Endothelial cell of coronary artery (primary cell): ENCODE results near the gene PIK3IP1. TPM values are rescaled to one million over a fixed set of nuclear protein-coding genes. Genes with fewer than 3 reads are reported as not detected.

Experiments used
- total RNA-seq: library from RNA; depleted of rRNA; stranded (reverse); fragments of >200 nt; gene quantifications from 2 replicates; pipeline ENCODE4 v1.2.3, GENCODE V29; 2014

The PIK3IP1 gene, protein sequence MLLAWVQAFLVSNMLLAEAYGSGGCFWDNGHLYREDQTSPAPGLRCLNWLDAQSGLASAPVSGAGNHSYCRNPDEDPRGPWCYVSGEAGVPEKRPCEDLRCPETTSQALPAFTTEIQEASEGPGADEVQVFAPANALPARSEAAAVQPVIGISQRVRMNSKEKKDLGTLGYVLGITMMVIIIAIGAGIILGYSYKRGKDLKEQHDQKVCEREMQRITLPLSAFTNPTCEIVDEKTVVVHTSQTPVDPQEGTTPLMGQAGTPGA
- total RNA-seq: 13.5 and 18.0 TPM in 2 replicates

DNA sequence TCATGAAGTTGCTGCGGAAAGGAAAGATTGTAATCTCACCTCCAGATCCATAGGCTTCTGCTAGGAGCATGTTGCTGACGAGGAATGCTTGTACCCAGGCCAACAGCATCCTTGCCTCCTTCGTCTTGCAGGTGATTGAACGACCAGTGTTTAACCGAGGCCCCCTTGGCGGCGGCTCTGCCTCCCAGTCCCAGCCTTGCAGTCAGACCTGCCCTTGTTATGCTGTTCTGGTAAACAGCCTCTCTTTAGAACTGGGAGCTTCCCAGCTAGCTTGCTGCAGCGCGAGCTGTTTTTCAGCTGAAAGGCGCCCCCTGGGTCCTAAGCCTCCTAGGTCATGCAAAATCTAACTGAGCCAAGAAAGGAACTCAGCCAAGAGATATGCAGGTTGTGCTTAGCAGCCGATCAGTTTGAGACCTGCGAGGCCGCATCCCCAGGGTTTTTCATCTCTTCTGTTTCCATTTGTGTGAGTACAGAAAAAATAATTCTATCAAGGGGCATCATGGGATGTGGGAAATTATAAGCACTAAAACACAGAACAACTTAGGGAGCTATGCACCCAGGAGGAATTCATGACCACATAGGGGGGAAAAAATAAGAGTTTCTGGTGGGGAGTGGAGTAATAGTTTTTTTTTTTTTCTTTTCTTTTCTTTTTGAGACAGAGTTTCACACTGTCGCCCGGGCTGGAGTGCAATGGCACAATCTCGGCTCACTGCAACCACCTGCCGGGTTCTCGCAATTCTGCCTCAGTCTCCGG lies at the start of gene PIK3IP1:
PIK3IP1 (minus strand) TSS at position 253 of the 754 bp plus-strand sequence; CDS start at position 109, 144 bp downstream.

Other genes starting within 250 kb of the PIK3IP1 start
- 121 and 146 TPM in 2 replicates for gene SMTN, start 211.2 kb downstream of the PIK3IP1 start, total RNA-seq
- 38.3 and 46.0 TPM in 2 replicates for gene SELENOM, start 184.9 kb downstream of the PIK3IP1 start, total RNA-seq
- gene INPP5J, start 169.5 kb downstream of the PIK3IP1 start, total RNA-seq: 0.27 and 0.47 TPM in 2 replicates
- gene PLA2G3, start 152.0 kb downstream of the PIK3IP1 start, total RNA-seq: not detected in 2 replicates
- gene RNF185, start 132.3 kb downstream of the PIK3IP1 start, total RNA-seq: 17.8 and 19.6 TPM in 2 replicates
- 62.1 and 91.3 TPM in 2 replicates for gene LIMK2, start 80.2 kb downstream of the PIK3IP1 start, total RNA-seq
- 15.0 and 17.7 TPM in 2 replicates for gene PATZ1, start 53.9 kb upstream of the PIK3IP1 start, total RNA-seq
- gene DRG1, start 107.1 kb upstream of the PIK3IP1 start, total RNA-seq: 81.1 and 94.6 TPM in 2 replicates
- 9.6 and 11.8 TPM in 2 replicates for gene EIF4ENIF1, start 197.4 kb upstream of the PIK3IP1 start, total RNA-seq
- 14.1 and 20.7 TPM in 2 replicates for gene SFI1, start 204.0 kb upstream of the PIK3IP1 start, total RNA-seq